Activated CD4-positive, alpha-beta T cell treated with anti-CD3 and anti-CD28 coated beads for 48 hours (primary cell): ENCODE measurements around the gene SH2D3C.

Source experiments
- DNase-seq: peaks from one replicate; pipeline ENCODE4 v3.0.0-alpha.2; 2020

Gene SH2D3C

DNA sequence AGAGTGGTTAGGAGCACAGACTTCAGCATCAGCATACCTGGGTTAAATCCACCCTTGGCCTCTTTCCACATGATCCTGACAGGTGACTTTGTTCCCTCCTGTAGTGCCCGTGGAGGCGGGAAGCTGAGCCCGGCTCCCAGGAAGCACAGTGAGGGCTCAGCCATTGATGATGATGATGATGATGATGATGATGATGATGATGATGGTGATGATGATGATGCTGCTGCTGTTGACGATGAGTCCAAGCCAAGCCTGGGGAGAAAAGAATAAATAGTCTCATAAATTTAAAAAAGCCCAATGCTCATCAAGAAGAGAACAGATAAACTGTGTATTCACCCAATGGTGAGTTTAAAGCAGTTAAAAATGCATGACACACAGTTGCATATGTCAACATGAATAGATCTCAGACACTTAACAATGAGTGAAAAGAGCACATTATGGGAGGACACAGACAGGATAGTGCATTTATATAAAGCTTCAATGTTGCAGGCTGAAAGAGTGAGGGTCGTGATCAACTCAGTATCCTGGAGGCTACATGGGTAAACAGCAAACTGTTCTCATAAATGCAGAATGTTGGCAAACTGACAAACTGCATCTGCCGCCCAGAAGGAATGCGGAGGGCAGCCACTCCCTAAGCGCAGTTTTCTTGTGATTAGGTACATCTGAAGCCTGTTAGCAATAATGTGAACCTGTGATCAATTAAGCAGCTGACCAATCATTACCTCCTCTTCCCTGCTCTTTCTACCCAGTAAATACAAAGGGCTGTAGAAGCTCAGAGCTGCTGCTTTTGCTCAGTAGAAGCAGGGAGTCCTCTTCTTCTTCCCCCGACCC, 83.4 kb downstream of the SH2D3C start:
- no peak for DNase-seq

DNA sequence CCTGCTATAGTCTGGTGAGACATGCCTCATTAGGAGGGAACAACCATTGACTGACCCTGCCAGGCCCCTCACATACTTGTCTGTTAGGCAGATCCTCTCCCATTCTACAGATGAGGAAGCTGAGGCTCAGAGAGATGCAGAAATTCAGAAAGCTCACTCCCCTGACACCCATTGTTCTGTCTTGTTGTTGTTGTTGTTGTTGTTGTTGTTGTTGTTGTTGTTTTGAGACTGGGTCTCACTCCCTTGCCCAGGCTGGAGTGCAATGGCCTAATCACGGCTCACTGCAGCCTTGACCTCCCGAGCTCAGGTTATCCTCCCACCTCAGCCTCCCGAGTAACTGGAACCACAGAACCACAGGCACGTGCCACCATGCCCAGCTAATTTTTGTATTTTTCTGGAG, 84.8 kb downstream of the SH2D3C start:
- DNase-seq = no peak

- no peak for DNase-seq
Measured at GRCh38 chr9:127693143-127693542, 85.3 kb downstream of the SH2D3C start.

DNA sequence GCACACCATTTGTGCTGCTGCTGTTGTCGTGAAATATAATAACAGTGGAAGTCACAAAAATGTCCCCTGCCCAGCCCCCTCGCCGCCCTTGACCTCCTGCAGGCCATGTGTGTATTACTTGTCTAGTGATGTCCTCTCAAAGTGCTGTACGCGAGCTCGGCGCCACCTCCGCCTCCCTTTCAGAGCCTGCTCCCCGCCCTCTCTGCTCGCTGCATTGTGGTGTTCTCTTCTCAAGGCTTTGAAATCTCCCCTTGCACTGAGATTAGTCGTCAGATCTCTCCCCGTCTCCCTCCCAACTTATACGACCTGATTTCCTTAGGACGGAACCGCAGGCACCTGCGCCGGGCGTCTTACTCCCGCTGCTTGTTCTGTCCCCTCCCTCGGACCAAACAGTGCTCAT, 86.4 kb downstream of the SH2D3C start:
- no peak for DNase-seq

GRCh38 chr9:127690735-127691134, 87.7 kb downstream of the SH2D3C start:
- no peak for DNase-seq

DNA sequence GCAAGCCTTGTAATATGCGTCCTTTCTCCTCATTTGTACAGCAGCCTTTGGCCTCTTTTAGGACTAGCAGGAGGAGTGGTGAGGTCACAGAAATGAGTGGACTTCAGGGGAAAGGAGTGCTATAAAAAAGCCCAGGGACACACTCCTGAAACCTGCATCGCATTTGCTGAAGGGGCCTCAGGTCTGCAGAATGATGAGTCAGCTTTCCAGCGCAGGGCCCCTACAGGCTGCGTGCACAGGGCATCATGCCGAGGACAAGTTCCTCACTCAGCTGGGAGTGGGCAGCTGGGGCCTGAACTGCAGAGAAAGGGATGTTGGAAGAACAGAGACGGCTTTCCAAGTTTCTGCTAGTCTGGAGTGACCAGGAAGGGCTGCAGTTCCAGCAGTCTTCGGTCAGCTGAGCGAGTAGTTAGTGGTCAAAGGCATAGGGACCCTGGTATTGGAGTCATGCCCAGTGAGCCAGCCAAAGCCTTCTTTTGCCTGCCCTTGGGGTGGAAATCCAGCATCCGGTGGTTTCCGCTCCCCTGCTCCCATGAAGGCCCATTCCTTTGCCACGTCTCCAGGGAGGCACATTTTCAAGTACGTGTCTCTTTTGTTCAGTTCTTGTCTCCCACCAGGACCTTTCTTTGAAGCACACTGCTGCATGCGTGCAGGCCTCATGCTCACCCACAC, 89.0 kb downstream of the SH2D3C start:
- no peak for DNase-seq
